H1 (cell line): ENCODE results near the gene TSEN34. TPM values are rescaled to one million over a fixed set of nuclear protein-coding genes. Genes with fewer than 3 reads are reported as not detected.

Experiments used
- CTCF ChIA-PET: fragments of 300-600 bp; sonication (Branson Sonifier 250); formaldehyde crosslinking; loops from one replicate; lab custom pipeline; 2021; ENCODE audit not compliant: partially characterized antibody; lab: Charles Lee
- POLR2A ChIA-PET: fragments of 300-600 bp; sonication (Branson Sonifier 250); formaldehyde crosslinking; loops from one replicate; lab custom pipeline; 2021; ENCODE audit warnings: inconsistent platforms; ENCODE audit not compliant: partially characterized antibody; lab: Charles Lee
- DNase-seq, 2 experiments: peaks; one replicate each; pipeline versions ENCODE4 v3.0.0 to v3.0.0-alpha.2; 2010 to 2022; ENCODE audit warnings: low spot score in 2 of 2, low read depth in 1 of 2, mixed read lengths in 1 of 2
- FAIRE-seq: peaks from 2 replicates; lab custom pipeline; 2011; peaks lifted over from hg19 to GRCh38; lab: Jason Lieb, UNC
- H2AFZ ChIP-seq: 2 replicates; pipeline ENCODE4 v1.8.1; 2012; ENCODE audit warnings: low read length, inconsistent platforms
- H2AK5ac ChIP-seq: 2 replicates; pipeline ENCODE4 v1.6.1; 2013; ENCODE audit warnings: low read depth, low read length
- H2BK120ac ChIP-seq: replicated peaks from 2 replicates; pipeline ENCODE3; 2013; ENCODE audit warnings: low read depth, low read length, inconsistent platforms
- H2BK12ac ChIP-seq: 2 replicates; pipeline ENCODE4 v1.6.1; 2013; ENCODE audit warnings: low read depth, low read length
- H2BK15ac ChIP-seq: 2 replicates; pipeline ENCODE4 v1.6.1; 2013; ENCODE audit warnings: low read length
- H2BK20ac ChIP-seq: 2 replicates; pipeline ENCODE4 v1.6.1; 2013; ENCODE audit warnings: low read length
- H2BK5ac ChIP-seq: 2 replicates; pipeline ENCODE4 v1.6.1; 2013; ENCODE audit warnings: low read depth, low read length
- H3K14ac ChIP-seq: 2 replicates; pipeline ENCODE4 v1.6.1; 2013; ENCODE audit warnings: inconsistent platforms; ENCODE audit not compliant: insufficient read length
- H3K18ac ChIP-seq: 2 replicates; pipeline ENCODE4 v1.6.1; 2013; ENCODE audit warnings: low read length; ENCODE audit errors: extremely low read depth
- H3K23ac ChIP-seq: 2 replicates; pipeline ENCODE4 v1.6.1; 2013; ENCODE audit warnings: inconsistent platforms; ENCODE audit not compliant: insufficient read length
- H3K23me2 ChIP-seq: 2 replicates; pipeline ENCODE4 v1.6.1; 2013; ENCODE audit warnings: low read depth, low read length
- H3K27ac ChIP-seq: 2 replicates; pipeline ENCODE4 v1.6.1; 2011; ENCODE audit warnings: low read depth, low read length, inconsistent platforms
- H3K27me3 ChIP-seq, 4 experiments: replicated peaks in 1 of 4; 1 replicate in 1 of 4; 2 replicates in 3 of 4; pipeline versions ENCODE4 v1.6.1 to v1.8.1; 2011 to 2013; ENCODE audit warnings: low read length in 3 of 4, mild to moderate bottlenecking in 3 of 4, inconsistent platforms in 2 of 4, mixed read lengths in 2 of 4, moderate library complexity in 1 of 4; ENCODE audit not compliant: control insufficient read depth in 3 of 4, insufficient read depth in 3 of 4; ENCODE audit errors: extremely low read depth in 1 of 4
- H3K36me3 ChIP-seq, 4 experiments: 2 replicates each; pipeline versions ENCODE4 v1.6.1 to v1.8.1; 2011 to 2013; ENCODE audit warnings: mild to moderate bottlenecking in 4 of 4, low read length in 3 of 4, moderate library complexity in 2 of 4, control low read depth in 1 of 4, inconsistent platforms in 1 of 4; ENCODE audit not compliant: insufficient read depth in 4 of 4, control insufficient read depth in 2 of 4
- H3K4ac ChIP-seq: replicated peaks from 2 replicates; pipeline ENCODE3; 2013; ENCODE audit warnings: low read length, low read depth, mixed read lengths, inconsistent platforms; ENCODE audit not compliant: insufficient read length
- H3K4me1 ChIP-seq, 4 experiments: replicated peaks in 1 of 4; 1 replicate in 1 of 4; 2 replicates in 3 of 4; pipeline versions ENCODE4 v1.6.1 to v1.8.1; 2011 to 2013; ENCODE audit warnings: low read length in 3 of 4, inconsistent platforms in 2 of 4, mixed read lengths in 1 of 4; ENCODE audit not compliant: insufficient read depth in 4 of 4, control insufficient read depth in 3 of 4
- H3K4me2 ChIP-seq, 2 experiments: 2 replicates each; pipeline versions ENCODE4 v1.6.1 to v1.8.1; 2011 to 2013; ENCODE audit warnings: low read depth in 2 of 2, low read length in 2 of 2, control low read depth in 1 of 2, inconsistent platforms in 1 of 2, mild to moderate bottlenecking in 1 of 2; ENCODE audit not compliant: insufficient read depth in 1 of 2
- H3K4me3 ChIP-seq, 4 experiments: fragments of 200-600, 300-600 bp in 1 of 4; sonication (generic), shearing (Covaris generic), sonication (Bioruptor Twin) in 1 of 4; 2 replicates each; pipeline versions ENCODE4 v1.5.1 to v1.8.1; 2011 to 2016; ENCODE audit warnings: low read length in 4 of 4, low read depth in 3 of 4, control low read depth in 2 of 4, inconsistent platforms in 2 of 4, mild to moderate bottlenecking in 2 of 4, mixed read lengths in 1 of 4, moderate library complexity in 1 of 4; ENCODE audit not compliant: insufficient read depth in 2 of 4; ENCODE audit errors: extremely low read depth in 1 of 4
- H3K56ac ChIP-seq: replicated peaks from 2 replicates; pipeline ENCODE3; 2013; ENCODE audit warnings: low read depth, mild to moderate bottlenecking, mixed read lengths, low read length, inconsistent platforms; ENCODE audit not compliant: insufficient read length
- H3K79me1 ChIP-seq: 2 replicates; pipeline ENCODE4 v1.6.1; 2013; ENCODE audit warnings: low read depth, low read length, control low read depth
- H3K79me2 ChIP-seq, 2 experiments: 2 replicates each; pipeline versions ENCODE4 v1.6.1 to v1.8.1; 2012 to 2013; ENCODE audit warnings: low read length in 2 of 2, mild to moderate bottlenecking in 2 of 2, inconsistent platforms in 1 of 2; ENCODE audit not compliant: insufficient read depth in 2 of 2, control insufficient read depth in 1 of 2
- H3K9ac ChIP-seq, 4 experiments: replicated peaks in 1 of 4; 1 replicate in 1 of 4; 2 replicates in 3 of 4; pipeline versions ENCODE4 v1.6.1 to v1.8.1; 2011 to 2013; ENCODE audit warnings: low read depth in 3 of 4, low read length in 3 of 4, control low read depth in 2 of 4, mild to moderate bottlenecking in 2 of 4, moderate library complexity in 2 of 4, inconsistent platforms in 1 of 4; ENCODE audit errors: extremely low read depth in 1 of 4
- H3K9me3 ChIP-seq, 2 experiments: 2 replicates each; pipeline versions ENCODE4 v1.6.1 to v1.8.1; 2012 to 2013; ENCODE audit warnings: mild to moderate bottlenecking in 2 of 2, moderate library complexity in 2 of 2, control low read depth in 1 of 2, inconsistent platforms in 1 of 2, low read depth in 1 of 2, low read length in 1 of 2, mixed read lengths in 1 of 2; ENCODE audit not compliant: insufficient read depth in 2 of 2
- H4K20me1 ChIP-seq, 2 experiments: replicated peaks in 1 of 2; 2 replicates each; pipeline versions ENCODE3 to v1.8.1; 2011 to 2013; ENCODE audit warnings: inconsistent platforms in 2 of 2, low read length in 2 of 2, mild to moderate bottlenecking in 1 of 2; ENCODE audit not compliant: insufficient read depth in 2 of 2, control insufficient read depth in 1 of 2
- H4K5ac ChIP-seq: 2 replicates; pipeline ENCODE4 v1.6.1; 2013; ENCODE audit warnings: low read length, low read depth, mixed read lengths, inconsistent platforms; ENCODE audit not compliant: insufficient read length
- H4K8ac ChIP-seq: 2 replicates; pipeline ENCODE4 v1.8.0; 2013; ENCODE audit warnings: mild to moderate bottlenecking, moderate library complexity, low read length, inconsistent platforms; ENCODE audit not compliant: insufficient read depth; ENCODE audit errors: extremely low read depth
- H4K91ac ChIP-seq: replicated peaks from 2 replicates; pipeline ENCODE3; 2013; ENCODE audit warnings: low read length, mixed read lengths, inconsistent platforms; ENCODE audit not compliant: insufficient read length
- BACH1 ChIP-seq: IDR thresholded peaks from 2 replicates; pipeline ENCODE4 v1.6.1; 2012; ENCODE audit warnings: low read length, improper control_type of control experiment
- BCL11A ChIP-seq, 2 experiments: IDR thresholded peaks; one replicate each; pipeline ENCODE4 v1.6.1; 2011; ENCODE audit warnings: low read depth in 2 of 2, low read length in 2 of 2, mild to moderate bottlenecking in 2 of 2
- CEBPB ChIP-seq: IDR thresholded peaks from 2 replicates; pipeline ENCODE4 v1.6.1; 2012; ENCODE audit warnings: low read depth, low read length
- E2F6 ChIP-seq: IDR thresholded peaks from 2 replicates; pipeline ENCODE4 v1.6.1; 2012; ENCODE audit warnings: inconsistent platforms
- EZH2 ChIP-seq: fragments of 200-600 bp; sonication (generic); IDR thresholded peaks from 2 replicates; pipeline ENCODE4 v1.7.1; 2012; ENCODE audit warnings: low read depth, mild to moderate bottlenecking, moderate library complexity, low read length, inconsistent platforms; ENCODE audit not compliant: severe bottlenecking
- FOSL1 ChIP-seq: IDR thresholded peaks from 2 replicates; pipeline ENCODE4 v1.6.1; 2011; ENCODE audit warnings: mild to moderate bottlenecking, low read depth, low read length, moderate library complexity; ENCODE audit not compliant: insufficient read depth
- HDAC6 ChIP-seq: IDR thresholded peaks from one replicate; pipeline ENCODE4 v1.7.1; 2012; ENCODE audit warnings: low read depth, mild to moderate bottlenecking, inconsistent platforms, low read length, moderate library complexity
- JUN ChIP-seq: IDR thresholded peaks from 2 replicates; pipeline ENCODE4 v1.6.1; 2011; ENCODE audit warnings: low read depth, mild to moderate bottlenecking, improper control_type of control experiment, low read length
- KDM1A ChIP-seq: fragments of 200-600, 300-600 bp; sonication (generic); IDR thresholded peaks from 2 replicates; pipeline ENCODE4 v1.7.1; 2016; ENCODE audit warnings: mild to moderate bottlenecking, low read length, borderline replicate concordance
- NRF1 ChIP-seq: IDR thresholded peaks from 2 replicates; pipeline ENCODE4 v1.6.1; 2011; ENCODE audit warnings: mild to moderate bottlenecking, low read depth, low read length, improper control_type of control experiment
- POU5F1 ChIP-seq: IDR thresholded peaks from 2 replicates; pipeline ENCODE4 v1.6.1; 2011; ENCODE audit warnings: low read depth, mild to moderate bottlenecking, low read length, moderate library complexity
- TEAD4 ChIP-seq: IDR thresholded peaks from 2 replicates; pipeline ENCODE4 v1.6.1; 2012; ENCODE audit warnings: low read depth, low read length, inconsistent platforms, mixed read lengths
- whole genome bisulfite sequencing, 2 experiments: shearing (Covaris generic) in 1 of 2; methylation state at CpG; one replicate each; pipeline versions ENCODE4 v1.1.6 to v1.1.7; 2013 to 2015; ENCODE audit warnings: low lambda C conversion rate in 2 of 2, mixed read lengths in 2 of 2, inconsistent platforms in 1 of 2, low coverage in 1 of 2, missing lambda C conversion rate in 1 of 2; ENCODE audit not compliant: insufficient replicate concordance in 2 of 2, insufficient coverage in 1 of 2, insufficient read length in 1 of 2; ENCODE audit errors: extremely low coverage in 1 of 2, missing lambda C conversion rate in 1 of 2; 5-methylcytosine and 5-hydroxymethylcytosine counted together
- polyA plus RNA-seq, 7 experiments: library from polyadenylated mRNA; depleted of rRNA in 3 of 7; stranded (reverse) in 5 of 7; unstranded in 2 of 7; fragments of >200 nt in 5 of 7; fragments of 200-250 nt in 2 of 7; gene quantifications; 1 replicate in 5 of 7; 2 replicates in 1 of 7; 4 replicates in 1 of 7; pipeline versions ENCODE4 v1.2.1 to v1.2.3, GENCODE V29; 2011 to 2013; ENCODE audit warnings: missing spikeins in 2 of 7, mixed read lengths in 2 of 7
- total RNA-seq: library from RNA; stranded (reverse); fragmentation: NEBNext Ultra II Directional; extraction: Animal tissue kit (Norgen Biotek cat#: 25700); gene quantifications from 2 replicates; pipeline ENCODE4 v1.2.1, GENCODE V29; 2021

Gene TSEN34
- total and polyA plus RNA-seq, 2 of the 8 experiments (the other 6 are each of a cell fraction or from before 2014, with no cell fraction given), result 22.5 to 52.3 TPM

DNA sequence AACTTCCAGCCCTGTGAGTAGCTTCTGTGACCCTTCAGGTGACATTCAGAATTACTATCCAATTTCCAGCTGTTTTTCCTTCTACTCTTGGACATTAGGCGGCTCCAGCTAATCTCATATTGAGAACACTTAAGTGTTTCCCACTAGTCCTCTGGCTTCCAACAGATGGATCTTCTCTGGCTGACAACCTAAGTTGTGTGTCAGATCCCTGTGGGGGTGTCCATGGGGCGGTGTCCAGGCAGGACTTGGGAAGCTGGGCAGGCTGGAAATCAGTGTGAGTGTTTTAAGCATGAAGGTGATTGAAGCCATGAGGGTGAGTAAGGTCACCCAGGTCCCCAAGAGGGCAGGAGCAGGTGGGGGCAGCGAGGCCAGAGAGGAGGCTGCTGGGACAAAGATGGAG, 43.4 kb upstream of the TSEN34 start:
- ChIA-PET CTCF (interaction anchor here (1.1 to 2.3 kb wide), 2 partner anchors 9 kb away, joined by 3 to 6 read pairs; no protein-coding TSS in a partner anchor), POLR2A (interaction anchor here (0.8 to 14.8 kb wide), 6 partner anchors 9 to 55 kb away, joined by 3 to 348 read pairs (median 3); partner anchors contain the start of genes CNOT3 and LENG1)
- FAIRE-seq (no peak), DNase-seq (no peak)
- H2AFZ ChIP-seq, result no peak overlapping the region
- no peak overlapping the region for H3K4ac ChIP-seq
- H2BK12ac ChIP-seq, result no peak overlapping the region
- H3K79me2 ChIP-seq, result peaks cover 0 to 3% of the 10 kb centered on the region in 2 experiments; a peak in 1 of 4 replicates
- H3K14ac ChIP-seq, result no peak overlapping the region
- no peak overlapping the region for H2BK20ac ChIP-seq
- H3K27me3 ChIP-seq, result no peaks in the 10 kb centered on the region
- no peak overlapping the region for H4K5ac ChIP-seq
- peaks cover 3% of the 10 kb centered on the region; the same call in 1 of the 2 replicates for H3K79me1 ChIP-seq
- H4K20me1 ChIP-seq, result peaks cover 20 to 39% of the 10 kb centered on the region in 2 experiments
- H3K23me2 ChIP-seq, result no peaks in the 10 kb centered on the region
- H3K56ac ChIP-seq, result no peak overlapping the region
- no peak overlapping the region for H4K8ac ChIP-seq
- 83% methylated on average over 3 of the region's 3 CpGs; no CpG with 5 or more reads in 1 of the 2 experiments for WGBS, 2 experiments
- no peak overlapping the region for H2BK15ac ChIP-seq
- no peak overlapping the region for H3K18ac ChIP-seq
- no peaks in the 10 kb centered on the region for H3K4me1 ChIP-seq
- no peak overlapping the region; a peak in 1 of 7 replicates for H3K9ac ChIP-seq
- no peak overlapping the region for H4K91ac ChIP-seq
- no peak overlapping the region for H3K4me3 ChIP-seq
- no peak overlapping the region for H3K23ac ChIP-seq
- no peaks in the 10 kb centered on the region for H3K9me3 ChIP-seq
- H3K4me2 ChIP-seq, result no peak overlapping the region
- no peak overlapping the region for H2AK5ac ChIP-seq
- H3K36me3 ChIP-seq, result peaks cover 53 to 95% (median 85%) of the 10 kb centered on the region in 4 experiments
- H3K27ac ChIP-seq, result no peak overlapping the region
- no peak overlapping the region for H2BK120ac ChIP-seq
- H2BK5ac ChIP-seq, result no peak overlapping the region
- TF ChIP-seq E2F6 (no peak), CEBPB (no peak), FOSL1 (no peak), KDM1A (no peak), NRF1 (no peak), BCL11A (IDR thresholded peaks at IDR 0.05; ENCODE audit: low read depth in 2 of 2, low read length in 2 of 2) (no peak), JUN (no peak), TEAD4 (no peak), EZH2 (no peak), BACH1 (no peak), HDAC6 (no peak), POU5F1 (no peak)
